Measurements from ENCODE around the gene ATP2B2.

ATP2B2 gene

DNA sequence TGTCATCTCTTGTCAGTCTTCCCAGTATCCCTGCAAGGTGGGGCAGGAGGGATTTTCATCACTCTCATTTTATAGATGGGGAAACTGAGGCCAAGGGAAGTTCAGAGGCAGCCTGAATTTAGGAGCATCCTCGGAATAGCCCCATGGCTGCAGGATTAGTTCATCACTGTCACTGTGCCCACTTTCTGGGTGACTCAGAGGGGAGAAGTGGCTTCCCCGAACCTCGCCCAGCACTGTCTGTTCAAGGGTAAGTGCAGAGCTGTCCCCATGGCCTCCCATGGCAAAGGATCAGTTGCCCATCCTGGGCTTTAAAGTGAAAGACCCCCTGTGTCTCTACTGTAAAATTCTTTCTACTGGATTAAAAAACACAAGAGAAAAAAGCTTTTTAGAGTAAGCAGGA, 124.5 kb downstream of the ATP2B2 start:
- Histone ChIP-seq H3K9ac (ENCODE audit: low read depth, low read length, poor library complexity, severe bottlenecking) (no peak overlapping the region), H4K20me1 (ENCODE audit: insufficient read depth, low read length, poor library complexity, severe bottlenecking) (no peaks in the 10 kb centered on the region), H3K27me3 (ENCODE audit: insufficient read depth, low read length, poor library complexity, severe bottlenecking) (no peaks in the 10 kb centered on the region), H3K36me3 (ENCODE audit: insufficient read depth, low read length) (no peaks in the 10 kb centered on the region), H3K4me1 (ENCODE audit: insufficient read depth, low read length, poor library complexity, severe bottlenecking) (no peaks in the 10 kb centered on the region), H2AFZ (ENCODE audit: low read length) (no peak overlapping the region), H3F3A (ENCODE audit: low read depth) (no peaks in the 10 kb centered on the region), H3K4me3 (ENCODE audit: low read length, poor library complexity, severe bottlenecking) (no peak overlapping the region), H3K9me3 (ENCODE audit: insufficient read depth, low read depth, low read length) (no peaks in the 10 kb centered on the region), H3K79me2 (ENCODE audit: insufficient read depth, low read length) (no peaks in the 10 kb centered on the region), H3K4me2 (ENCODE audit: low read depth, low read length, poor library complexity, severe bottlenecking) (no peak overlapping the region), H3K9me2 (replicated peaks; ENCODE audit: low read depth, low read length) (no peaks in the 10 kb centered on the region)
- no peak for TF ChIP-seq CTCF (conservative IDR thresholded peaks at IDR 0.05; ENCODE audit: low read length)
- TF ChIP-seq EZH2phosphoT487 (IDR thresholded peaks at IDR 0.05; ENCODE audit: borderline replicate concordance) = no peak

DNA sequence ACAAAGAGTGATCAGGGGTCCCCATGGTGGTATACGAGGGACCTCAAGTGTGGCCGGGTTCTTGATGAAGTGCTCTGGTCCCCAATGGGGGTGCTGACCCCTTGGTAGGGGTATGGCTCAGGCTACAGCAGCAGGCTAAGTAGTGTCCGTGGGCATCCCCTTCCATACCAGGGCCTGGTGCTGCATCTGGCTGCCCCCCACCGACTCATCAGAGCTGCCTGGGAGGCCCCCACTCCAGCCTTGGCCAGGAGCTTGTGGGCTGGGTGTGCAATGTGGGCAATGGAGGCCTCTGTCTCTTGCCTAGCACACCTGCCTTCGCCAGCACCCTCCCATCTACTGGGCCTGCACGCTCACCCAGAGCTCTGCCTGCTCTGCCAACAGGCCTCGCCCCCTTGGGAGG, 125.4 kb downstream of the ATP2B2 start:
- Histone ChIP-seq H3K36me3 (ENCODE audit: insufficient read depth, low read length) (no peaks in the 10 kb centered on the region), H3K9me3 (ENCODE audit: insufficient read depth, low read depth, low read length) (no peaks in the 10 kb centered on the region), H3K4me3 (ENCODE audit: low read length, poor library complexity, severe bottlenecking) (no peak overlapping the region), H3K9me2 (replicated peaks; ENCODE audit: low read depth, low read length) (no peaks in the 10 kb centered on the region), H3K4me2 (ENCODE audit: low read depth, low read length, poor library complexity, severe bottlenecking) (no peak overlapping the region), H3K27me3 (ENCODE audit: insufficient read depth, low read length, poor library complexity, severe bottlenecking) (no peaks in the 10 kb centered on the region), H4K20me1 (ENCODE audit: insufficient read depth, low read length, poor library complexity, severe bottlenecking) (no peaks in the 10 kb centered on the region), H3K79me2 (ENCODE audit: insufficient read depth, low read length) (no peaks in the 10 kb centered on the region), H3K9ac (ENCODE audit: low read depth, low read length, poor library complexity, severe bottlenecking) (no peak overlapping the region), H3K4me1 (ENCODE audit: insufficient read depth, low read length, poor library complexity, severe bottlenecking) (no peaks in the 10 kb centered on the region), H3F3A (ENCODE audit: low read depth) (no peaks in the 10 kb centered on the region), H2AFZ (ENCODE audit: low read length) (no peak overlapping the region)
- TF ChIP-seq CTCF (conservative IDR thresholded peaks at IDR 0.05; ENCODE audit: low read length) = no peak

GRCh38 chr3:10379161-10379560, 126.2 kb downstream of the ATP2B2 start:
- Histone ChIP-seq H3K4me2 (ENCODE audit: low read depth, low read length, poor library complexity, severe bottlenecking) (no peak overlapping the region), H2AFZ (ENCODE audit: low read length) (no peak overlapping the region), H3F3A (ENCODE audit: low read depth) (no peaks in the 10 kb centered on the region), H3K36me3 (ENCODE audit: insufficient read depth, low read length) (no peaks in the 10 kb centered on the region), H3K4me3 (ENCODE audit: low read length, poor library complexity, severe bottlenecking) (no peak overlapping the region), H3K4me1 (ENCODE audit: insufficient read depth, low read length, poor library complexity, severe bottlenecking) (no peaks in the 10 kb centered on the region), H3K79me2 (ENCODE audit: insufficient read depth, low read length) (no peaks in the 10 kb centered on the region), H3K27me3 (ENCODE audit: insufficient read depth, low read length, poor library complexity, severe bottlenecking) (no peaks in the 10 kb centered on the region), H4K20me1 (ENCODE audit: insufficient read depth, low read length, poor library complexity, severe bottlenecking) (no peaks in the 10 kb centered on the region), H3K9me2 (replicated peaks; ENCODE audit: low read depth, low read length) (no peaks in the 10 kb centered on the region), H3K9ac (ENCODE audit: low read depth, low read length, poor library complexity, severe bottlenecking) (no peak overlapping the region), H3K9me3 (ENCODE audit: insufficient read depth, low read depth, low read length) (no peaks in the 10 kb centered on the region)
- TF ChIP-seq CTCF (conservative IDR thresholded peaks at IDR 0.05; ENCODE audit: low read length) (no peak), EZH2phosphoT487 (IDR thresholded peaks at IDR 0.05; ENCODE audit: borderline replicate concordance) (no peak)

Measured in Loucy (cell line).